ENCODE data around the gene CHST3. TPM values are rescaled to one million over a fixed set of nuclear protein-coding genes. Genes with fewer than 3 reads are reported as not detected.

Gene CHST3
- total RNA-seq, 1 experiment from 2014 or later = 9.4 TPM

DNA sequence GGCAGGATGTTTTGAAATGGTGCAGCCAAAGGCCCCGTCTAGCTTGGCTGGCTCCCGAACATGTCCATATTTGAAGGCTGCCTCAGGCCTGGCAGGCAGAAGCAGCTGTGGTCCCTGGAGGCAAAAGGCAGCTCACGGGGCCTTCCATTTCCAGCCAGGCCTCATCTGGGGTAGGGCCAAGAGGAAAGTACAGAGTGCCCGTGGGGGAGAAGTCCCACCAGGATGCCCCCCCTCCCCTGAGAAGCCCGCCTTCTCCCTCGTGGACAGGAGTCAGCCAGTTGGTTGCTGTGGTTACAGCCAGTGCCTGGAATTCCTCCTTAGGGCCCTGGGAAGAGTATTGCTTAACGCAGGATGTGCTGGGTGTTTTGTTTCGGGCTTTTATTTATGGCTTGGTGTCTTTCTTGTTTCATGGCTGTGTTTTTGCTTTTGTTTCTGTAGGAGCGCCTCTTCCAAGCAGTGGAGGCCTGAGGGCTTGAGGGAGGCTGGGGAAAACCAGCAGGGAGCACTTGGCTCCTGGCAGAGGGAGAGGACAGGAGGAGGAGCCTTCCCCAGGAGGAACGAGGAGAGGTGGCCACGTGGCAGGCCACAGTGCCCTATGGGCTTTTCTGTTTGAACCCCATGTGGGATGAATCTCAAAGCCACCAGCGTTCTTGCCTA is 45.4 kb downstream of the CHST3 start:
- DNase-seq (ENCODE audit: low read depth) = peak; percentile 97

DNA sequence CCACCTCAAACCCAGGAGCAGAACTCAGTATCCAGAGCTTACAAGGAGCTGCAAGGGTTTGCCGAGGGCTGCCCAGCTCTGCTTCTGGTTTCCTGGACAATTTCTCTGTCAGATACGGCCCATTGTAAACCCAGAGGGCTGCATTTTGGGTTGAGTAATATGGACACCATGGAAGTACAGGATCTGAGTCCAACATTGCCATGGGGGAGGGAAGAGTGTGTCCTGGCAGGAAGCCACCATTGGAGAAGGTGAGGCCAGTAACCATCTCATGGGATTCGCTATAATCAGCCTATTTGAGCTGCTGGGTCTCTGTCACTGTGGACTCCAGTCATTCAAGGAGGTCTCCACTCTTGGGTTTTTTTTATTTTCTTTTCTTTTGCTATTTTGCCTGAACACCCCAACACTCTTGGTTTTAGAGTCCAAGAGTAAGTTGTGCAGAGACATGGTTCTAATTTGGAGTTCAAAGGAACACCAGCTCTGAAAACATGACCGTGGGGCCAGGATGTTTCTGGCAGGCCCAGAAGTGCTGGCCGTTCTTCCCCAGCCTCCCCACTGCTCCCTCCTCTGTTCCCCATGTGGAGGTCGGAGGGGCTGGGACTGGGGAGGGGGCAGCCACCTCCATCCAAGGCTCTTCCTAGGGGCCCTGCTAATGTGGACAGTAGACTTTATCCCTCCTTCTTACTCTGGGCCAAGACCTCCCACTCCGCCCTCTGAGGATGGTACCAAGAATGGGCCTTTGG is 46.2 kb downstream of the CHST3 start:
- DNase-seq (ENCODE audit: low read depth) = peak; percentile 24

DNA sequence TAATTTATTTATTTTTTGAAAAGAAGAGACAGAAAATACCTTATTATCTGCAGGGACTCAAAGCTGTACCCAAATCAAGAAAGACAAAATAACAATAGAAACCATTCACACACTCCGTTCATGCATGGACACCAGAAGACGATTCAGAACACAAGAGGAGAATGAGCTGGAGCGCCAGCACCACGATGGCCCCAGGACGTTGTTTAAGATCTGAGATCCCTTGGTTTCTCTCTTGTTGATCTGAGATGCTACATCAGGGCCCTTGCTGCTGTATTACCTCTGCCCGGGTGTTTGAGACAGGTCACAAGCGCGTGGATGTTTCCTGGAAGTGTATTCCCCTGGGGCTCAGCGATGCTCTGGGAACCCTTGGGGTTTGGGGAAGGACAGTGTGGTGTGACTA is 46.8 kb downstream of the CHST3 start:
- no peak for DNase-seq (ENCODE audit: low read depth)

DNA sequence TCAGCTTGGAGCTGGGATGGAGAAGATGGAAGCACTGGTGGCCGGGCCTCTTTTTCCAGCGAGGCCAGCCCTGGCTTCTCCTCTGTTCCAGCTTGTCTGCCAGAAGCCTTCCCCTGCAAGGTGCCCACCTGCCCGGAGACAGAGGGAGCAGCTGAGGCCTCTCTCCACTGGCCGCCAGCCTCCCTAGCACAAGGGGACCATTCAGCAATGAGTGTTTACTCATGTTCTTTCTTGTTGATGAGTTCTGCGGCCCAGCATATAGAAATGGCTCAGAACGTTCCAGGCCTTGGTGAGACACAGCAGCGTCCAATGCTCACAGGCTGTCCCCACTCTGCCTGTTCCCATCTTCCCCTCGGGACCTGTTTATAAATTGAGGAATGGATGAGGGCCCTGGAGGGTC is 47.3 kb downstream of the CHST3 start:
- no peak for DNase-seq (ENCODE audit: low read depth)

- no peak for DNase-seq (ENCODE audit: low read depth)
Measured at GRCh38 chr10:72011976-72012512, 47.8 kb downstream of the CHST3 start.

DNA sequence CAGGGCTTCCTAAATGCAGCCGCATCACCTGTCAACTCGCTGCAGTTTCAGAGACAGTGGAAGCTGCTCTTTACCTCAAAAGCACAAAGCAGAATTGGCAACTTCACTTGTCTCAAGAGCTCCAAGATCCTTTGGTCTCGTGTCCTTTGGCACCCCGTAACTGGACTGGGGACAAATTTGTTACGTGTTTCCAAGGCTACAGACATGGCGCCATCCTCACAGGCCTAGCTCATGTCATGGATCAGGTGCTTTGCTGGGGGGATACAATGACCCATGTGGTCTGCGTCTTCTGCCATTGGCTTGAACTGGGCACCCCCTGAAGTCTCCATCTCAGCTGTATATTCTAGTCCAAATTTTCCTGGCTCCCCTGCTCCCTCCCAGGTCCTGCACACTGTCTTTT is 48.6 kb downstream of the CHST3 start:
- no peak for DNase-seq (ENCODE audit: low read depth)

DNA sequence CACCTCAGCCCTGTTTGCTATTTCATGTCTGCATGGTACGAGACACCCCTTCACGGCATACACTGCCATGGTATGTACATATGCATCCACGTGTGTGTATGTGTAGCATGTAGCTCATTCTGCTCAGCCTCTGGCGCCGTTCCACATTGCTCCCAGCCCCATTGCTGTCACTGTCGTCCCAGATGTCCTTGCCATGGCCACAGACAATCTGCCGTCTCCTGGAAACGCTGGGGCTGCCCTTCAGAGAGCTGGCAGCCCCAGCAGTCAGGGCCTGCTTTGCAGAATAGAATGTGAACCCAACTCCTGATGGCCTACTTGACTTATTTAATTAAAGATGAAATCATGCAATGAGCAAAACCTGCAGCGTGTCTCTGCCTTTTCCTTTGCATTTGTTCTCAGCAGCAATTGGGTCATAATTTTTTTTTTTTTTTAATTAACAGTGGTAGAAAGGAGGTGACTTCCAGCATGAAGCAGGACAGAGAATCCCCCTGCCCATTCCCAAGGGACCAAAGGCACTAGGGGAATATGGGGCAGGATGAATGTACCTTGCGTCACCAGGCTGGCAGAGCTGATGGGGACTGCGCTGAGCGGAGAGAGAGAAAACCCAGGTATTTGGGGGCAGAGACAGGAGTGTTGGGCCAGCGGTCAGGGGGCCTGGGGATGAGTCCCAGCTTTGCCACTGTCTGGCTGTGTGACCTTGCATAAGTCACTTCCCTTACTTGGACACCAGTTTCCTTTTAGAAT is 49.2 kb downstream of the CHST3 start:
- DNase-seq (ENCODE audit: low read depth) = no peak

DNA sequence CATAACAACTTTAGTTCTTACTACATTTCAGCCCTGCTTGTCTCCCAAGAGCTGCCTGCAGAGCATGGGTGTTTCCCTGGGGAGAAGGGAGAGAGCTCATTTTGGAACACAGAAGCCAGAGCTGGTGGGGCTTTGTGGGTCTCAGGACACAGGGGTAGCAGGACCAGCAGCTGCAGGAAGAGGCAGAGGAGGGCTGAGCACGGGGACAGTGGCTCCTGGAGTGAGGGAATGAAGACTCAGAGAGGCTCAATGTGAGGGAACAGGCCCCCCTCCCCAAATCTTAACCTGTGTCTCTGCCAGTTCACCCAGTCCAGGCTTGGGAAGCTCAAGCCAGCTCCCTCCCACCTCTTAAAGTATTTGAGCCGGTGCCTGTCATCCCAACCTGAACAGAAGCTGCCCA is 50.0 kb downstream of the CHST3 start:
- no peak for DNase-seq (ENCODE audit: low read depth)

DNA sequence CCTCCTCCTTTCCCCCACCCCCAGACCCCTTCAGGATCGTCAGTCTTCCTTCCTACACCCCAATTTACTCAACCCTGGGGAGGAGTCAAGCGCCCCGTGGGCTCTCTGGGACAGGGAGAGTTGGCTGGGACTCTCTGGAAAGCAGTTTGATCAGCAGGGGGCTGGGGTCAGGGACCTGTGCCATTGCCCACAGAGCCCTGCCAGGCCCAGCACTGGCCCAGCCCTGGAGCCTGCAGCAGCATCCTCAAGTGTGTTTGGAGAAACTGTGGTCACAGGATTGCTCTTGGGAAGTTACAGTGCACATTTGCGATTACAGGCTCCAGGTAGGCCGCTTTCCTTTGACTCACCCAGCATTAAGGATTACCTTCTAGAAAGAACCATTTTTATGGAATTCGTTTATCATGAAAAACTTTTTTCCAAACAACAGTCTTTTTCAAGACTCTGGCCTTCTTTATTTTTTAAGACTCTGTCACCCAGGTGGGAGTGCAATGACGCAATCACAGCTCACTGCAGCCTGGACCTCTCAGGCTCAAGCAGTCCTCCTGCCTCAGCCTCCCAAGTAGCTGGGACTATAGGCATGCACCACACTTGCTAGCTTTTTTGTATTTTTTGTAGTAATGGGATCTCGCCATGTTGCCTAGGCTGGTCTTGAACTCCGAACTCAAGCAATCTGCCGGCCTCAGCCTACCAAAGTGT is 50.7 kb downstream of the CHST3 start:
- DNase-seq (ENCODE audit: low read depth) = no peak

DNA sequence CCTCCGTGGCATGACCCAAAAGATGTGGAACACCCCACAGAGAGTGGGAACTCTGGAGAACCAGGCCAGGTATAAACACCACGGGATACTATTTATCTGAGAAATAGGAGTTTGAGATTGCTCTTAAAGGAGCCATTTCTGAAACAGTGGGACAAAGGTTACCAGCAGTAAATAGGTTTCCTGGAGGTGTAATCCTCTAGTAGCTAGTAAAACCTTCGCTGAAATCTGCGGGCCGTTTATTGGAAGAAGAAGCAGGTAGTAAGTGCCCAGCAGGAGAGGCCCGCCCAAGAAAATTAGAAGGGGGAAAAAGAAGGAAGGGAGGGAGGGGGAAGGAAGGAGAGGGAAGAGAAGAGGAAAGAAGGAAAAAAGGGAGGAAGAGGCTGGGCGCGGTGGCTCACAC is 51.6 kb downstream of the CHST3 start:
- no peak for DNase-seq (ENCODE audit: low read depth)

DNA sequence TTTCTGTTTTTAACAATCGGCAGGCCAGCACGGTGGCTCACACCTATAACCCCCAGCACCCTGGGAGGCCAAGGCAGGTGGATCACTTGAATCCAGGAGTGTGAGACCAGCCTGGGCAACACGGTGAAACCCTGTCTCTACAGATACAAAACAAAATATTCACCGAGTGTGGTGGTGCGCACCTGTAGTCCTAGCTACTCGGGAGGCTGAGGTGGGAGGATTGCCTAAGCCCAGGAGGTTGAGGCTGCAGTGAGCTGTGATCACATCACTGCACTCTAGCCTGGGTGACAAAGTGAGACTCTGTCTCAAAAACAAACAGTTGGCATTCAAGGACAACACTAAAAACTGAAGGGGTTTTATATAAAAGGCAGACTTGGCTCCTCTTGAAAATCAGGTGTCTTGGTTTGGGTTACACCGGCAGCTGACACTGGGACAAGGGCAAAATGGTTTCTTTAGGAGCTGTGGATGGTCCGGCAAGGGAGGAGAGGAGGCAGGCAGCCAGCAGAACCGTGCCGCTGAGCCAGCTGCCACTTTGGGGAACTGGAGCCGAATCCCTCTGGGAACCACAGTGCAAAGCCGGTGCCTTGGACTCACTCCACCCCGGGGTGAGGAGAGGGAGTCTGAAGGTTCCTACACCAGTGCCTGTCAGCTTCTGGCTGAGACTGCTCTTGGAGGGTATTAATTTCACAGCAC is 52.6 kb downstream of the CHST3 start:
- DNase-seq (ENCODE audit: low read depth) = no peak

GRCh38 chr10:72019085-72019876 is 55.1 kb downstream of the CHST3 start:
- no peak for DNase-seq (ENCODE audit: low read depth)

GRCh38 chr10:72020914-72021809 is 57.0 kb downstream of the CHST3 start:
- no peak for DNase-seq (ENCODE audit: low read depth)

DNA sequence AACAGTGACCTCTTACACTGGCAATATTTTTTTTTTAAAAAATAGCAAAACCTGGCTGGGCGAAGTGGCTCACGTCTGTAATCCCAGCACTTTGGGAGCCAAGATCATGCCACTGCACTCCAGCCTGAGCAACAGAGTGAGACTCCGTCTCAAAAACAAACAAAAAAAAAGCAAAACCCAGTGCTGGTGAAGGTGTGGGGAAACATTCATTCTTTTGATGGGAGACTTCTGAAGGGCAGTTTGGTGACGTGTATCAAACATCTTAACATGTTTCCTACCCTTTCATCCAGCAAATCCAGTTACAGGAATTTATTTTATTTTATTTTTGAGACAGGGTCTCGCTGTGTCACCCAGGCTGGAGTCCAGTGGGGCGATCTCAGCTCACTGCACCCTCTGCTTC is 58.0 kb downstream of the CHST3 start:
- no peak for DNase-seq (ENCODE audit: low read depth)

DNA sequence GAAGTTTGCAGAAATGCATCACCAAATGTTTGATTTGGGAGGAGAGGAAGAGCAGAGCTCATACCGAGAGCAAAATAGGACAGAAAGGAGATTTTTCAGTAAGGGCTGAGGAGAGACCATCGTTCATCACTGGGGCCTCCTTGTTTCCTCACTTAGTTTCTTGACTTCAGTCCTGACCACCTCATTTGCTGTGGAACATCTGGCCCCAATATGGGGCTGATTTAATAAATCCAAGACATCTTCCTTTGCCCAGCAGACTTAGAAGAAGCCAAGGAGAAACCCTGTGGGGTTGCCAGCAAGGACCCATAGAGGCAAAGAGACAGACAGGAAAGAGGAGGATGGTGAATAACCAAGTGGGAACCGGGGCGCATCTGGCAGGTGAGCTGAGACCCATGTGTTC is 60.4 kb downstream of the CHST3 start:
- DNase-seq (ENCODE audit: low read depth) = no peak

DNA sequence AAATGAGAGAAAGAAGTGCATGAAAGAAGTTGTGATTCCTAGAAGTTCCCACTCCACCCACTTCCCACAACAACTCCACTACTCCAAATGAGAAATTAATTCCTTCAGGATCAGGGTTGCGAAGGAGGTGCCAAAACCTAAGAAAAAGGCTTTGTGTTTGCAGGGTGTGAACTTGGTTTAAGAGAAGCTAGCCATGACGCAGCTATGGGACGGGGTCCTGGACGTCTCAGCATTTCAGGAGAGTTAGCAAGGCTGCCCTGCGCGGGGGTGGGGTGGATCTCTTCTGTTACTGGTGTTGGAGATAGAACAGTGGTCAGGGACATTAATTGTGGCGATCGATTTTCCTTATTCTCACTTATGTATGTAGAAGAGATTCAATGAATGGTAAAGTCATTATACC is 61.2 kb downstream of the CHST3 start:
- DNase-seq (ENCODE audit: low read depth) = no peak

DNA sequence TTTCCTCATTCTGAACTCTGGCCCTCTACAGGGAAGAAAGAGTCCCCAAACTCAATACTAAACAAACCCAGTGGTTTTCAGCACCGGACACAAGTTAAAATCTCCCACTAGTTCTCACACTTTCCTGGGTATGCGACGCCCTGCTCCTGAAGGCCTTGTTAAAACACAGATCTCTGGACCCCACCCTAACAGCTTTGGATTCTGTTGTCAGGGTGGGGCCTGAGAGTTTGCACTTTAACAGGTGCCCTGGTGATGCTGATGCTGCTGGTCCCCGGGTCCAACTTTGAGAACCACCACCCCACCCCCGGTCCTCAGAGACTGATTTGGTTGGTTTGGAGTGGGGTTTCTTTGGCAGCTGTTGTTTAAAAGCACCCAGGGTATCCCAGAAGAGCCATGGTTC is 61.6 kb downstream of the CHST3 start:
- DNase-seq (ENCODE audit: low read depth) = no peak

GRCh38 chr10:72026278-72027111 is 62.3 kb downstream of the CHST3 start:
- peak; percentile 45 for DNase-seq (ENCODE audit: low read depth)

DNA sequence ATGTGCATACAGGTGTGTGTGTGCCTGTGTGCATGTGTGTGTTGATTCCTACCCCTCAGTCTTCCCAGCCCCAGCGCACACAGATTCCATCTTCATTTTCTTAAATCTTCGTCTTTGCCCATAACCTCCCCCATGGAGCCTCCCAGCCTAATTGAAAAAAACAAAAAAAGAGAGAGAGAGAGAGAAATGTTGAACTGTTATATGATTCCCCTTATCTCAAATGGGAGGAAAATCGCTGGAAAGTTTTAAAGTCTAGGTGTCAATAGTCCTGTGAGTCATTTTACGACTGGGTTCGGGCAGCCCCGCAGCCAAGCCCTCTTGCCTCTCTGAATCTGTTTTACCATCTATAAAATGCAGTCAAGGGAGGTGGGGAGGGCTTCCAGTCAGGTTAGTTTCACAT is 63.3 kb downstream of the CHST3 start:
- DNase-seq (ENCODE audit: low read depth) = peak; percentile 17
